HepG2 (cell line): ENCODE measurements around the gene ARFGEF2. TPM values are rescaled to one million over a fixed set of nuclear protein-coding genes. Genes with fewer than 3 reads are reported as not detected.

Source experiments
- ARID3A ChIP-seq: IDR thresholded peaks from 2 replicates; pipeline ENCODE4 v1.6.1; 2012; ENCODE audit warnings: low read depth, low read length, improper control_type of control experiment
- CEBPZ ChIP-seq: IDR thresholded peaks from 2 replicates; pipeline ENCODE4 v1.6.1; 2012; ENCODE audit warnings: low read length, improper control_type of control experiment
- GATAD1 ChIP-seq: IDR thresholded peaks from 2 replicates; pipeline ENCODE4 v1.6.1; 2016; ENCODE audit warnings: missing genetic modification reagents, missing compliant biosample characterization
- JARID2 ChIP-seq: sonication (generic); formaldehyde crosslinking; IDR thresholded peaks from 2 replicates; pipeline ENCODE4 v1.8.1; 2023; ENCODE audit warnings: missing genetic modification reagents, inconsistent platforms; ENCODE audit not compliant: insufficient replicate concordance
- KLF13 ChIP-seq: sonication (generic); formaldehyde crosslinking; IDR thresholded peaks from 2 replicates; pipeline ENCODE4 v1.4.0; 2020; ENCODE audit warnings: mild to moderate bottlenecking, missing genetic modification reagents
- PRDM15 ChIP-seq: sonication (generic); formaldehyde crosslinking; IDR thresholded peaks from 2 replicates; pipeline ENCODE4 v1.4.0; 2020; ENCODE audit warnings: missing genetic modification reagents
- PREB ChIP-seq: sonication (generic); formaldehyde crosslinking; IDR thresholded peaks from 2 replicates; pipeline ENCODE4 v1.4.0; 2020; ENCODE audit warnings: missing genetic modification reagents
- RAD51 ChIP-seq: fragments of 450-650 bp; IDR thresholded peaks from 2 replicates; pipeline ENCODE4 v1.6.1; 2016; ENCODE audit warnings: borderline replicate concordance
- RBM39 ChIP-seq: fragments of 200-400 bp; formaldehyde crosslinking; IDR thresholded peaks from one replicate; pipeline ENCODE4 v1.6.1; 2018; ENCODE audit warnings: antibody characterized with exemption, mild to moderate bottlenecking, low read depth, low read length; ENCODE audit not compliant: poor library complexity, severe bottlenecking
- RFX5 ChIP-seq: IDR thresholded peaks from 2 replicates; pipeline ENCODE4 v1.6.1; 2011; ENCODE audit warnings: low read depth, low read length, improper control_type of control experiment
- RNF219 ChIP-seq: sonication (generic); formaldehyde crosslinking; IDR thresholded peaks from 2 replicates; pipeline ENCODE4 v1.5.0; 2020; ENCODE audit warnings: mild to moderate bottlenecking, missing genetic modification reagents
- SOX13 ChIP-seq, 3 experiments: fragments of 450-650 bp in 1 of 3; sonication (generic) in 1 of 3; formaldehyde crosslinking in 1 of 3; IDR thresholded peaks in 2 of 3; conservative IDR thresholded peaks in 1 of 3; 2 replicates each; pipeline versions ENCODE4 v1.5.0 to v1.6.1; 2016 to 2020; ENCODE audit warnings: antibody characterized with exemption in 1 of 3, mild to moderate bottlenecking in 1 of 3, missing compliant biosample characterization in 1 of 3, missing genetic modification reagents in 1 of 3, moderate library complexity in 1 of 3
- SP5 ChIP-seq: IDR thresholded peaks from 2 replicates; pipeline ENCODE4 v1.6.1; 2016; ENCODE audit warnings: low read depth, borderline replicate concordance
- SYNCRIP ChIP-seq: fragments of 200-400 bp; formaldehyde crosslinking; IDR thresholded peaks from 2 replicates; pipeline ENCODE4 v1.6.1; 2018; ENCODE audit warnings: mild to moderate bottlenecking, low read depth, low read length; ENCODE audit not compliant: insufficient read depth
- ZBTB42 ChIP-seq: sonication (generic); formaldehyde crosslinking; IDR thresholded peaks from 2 replicates; pipeline ENCODE4 v1.5.0; 2020; ENCODE audit warnings: mild to moderate bottlenecking, missing genetic modification reagents
- ZNF367 ChIP-seq: sonication (generic); formaldehyde crosslinking; IDR thresholded peaks from 2 replicates; pipeline ENCODE4 v1.4.0; 2020; ENCODE audit warnings: missing genetic modification reagents, borderline replicate concordance
- polyA plus RNA-seq, 8 experiments: library from polyadenylated mRNA; depleted of rRNA in 3 of 8; stranded (reverse) in 7 of 8; unstranded in 1 of 8; fragments of >200 nt; fragmentation: Illumina TruSeq in 4 of 8; extraction: Trizol in 4 of 8; gene quantifications; 2 replicates each; pipeline versions ENCODE4 v1.2.1 to v1.2.3, GENCODE V29; 2011 to 2016; ENCODE audit warnings: low read depth in 4 of 8, missing spikeins in 1 of 8, mixed read lengths in 1 of 8; ENCODE audit not compliant: insufficient read depth in 1 of 8
- total RNA-seq, 5 experiments: library from RNA; depleted of rRNA; stranded (reverse); fragments of >200 nt; fragmentation: Illumina TruSeq; extraction: Trizol; gene quantifications; 2 replicates each; pipeline ENCODE4 v1.2.3, GENCODE V29; 2016; ENCODE audit warnings: low read depth in 1 of 5

ARFGEF2 gene
- total and polyA plus RNA-seq, 2 of the 13 experiments (the other 11 are each of a cell fraction or from before 2014, with no cell fraction given), result 44.0 to 60.8 TPM

GRCh38 chr20:48923149-48923718 lies 1.7 kb downstream of the ARFGEF2 start (continued):
- no peak for TF ChIP-seq SP5 (CRISPR knock-in tag)
- no peak for TF ChIP-seq JARID2 (CRISPR knock-in tag)
- no peak for TF ChIP-seq PREB (CRISPR knock-in tag)
- no peak for TF ChIP-seq RAD51
- no peak for TF ChIP-seq SOX13 (IDR thresholded peaks at IDR 0.05)
- TF ChIP-seq SOX13 (CRISPR knock-in tag; conservative IDR thresholded peaks at IDR 0.05 in 1 of 2, IDR thresholded peaks at IDR 0.05 in 1 of 2), result peak in 1 of 2 experiments; percentile 71; a peak in 2 of 4 replicates
- TF ChIP-seq RBM39, result no peak
- TF ChIP-seq RFX5, result no peak
- TF ChIP-seq CEBPZ, result no peak
- TF ChIP-seq ARID3A, result no peak
- TF ChIP-seq PRDM15, result peak; percentile 38; the same call in 1 of the 2 replicates
- peak; percentile 50; the same call in 1 of the 2 replicates for TF ChIP-seq GATAD1 (CRISPR knock-in tag)
- TF ChIP-seq SYNCRIP, result no peak
- TF ChIP-seq ZBTB42 (CRISPR knock-in tag), result no peak
- TF ChIP-seq KLF13 (CRISPR knock-in tag), result no peak
- TF ChIP-seq RNF219 (CRISPR knock-in tag), result no peak
- TF ChIP-seq ZNF367, result no peak
